GM18502 (cell line): Measurements from ENCODE around the gene HYI.
"Not testable (repeated sequence)": the region's sequence is repeated elsewhere in the genome, so short reads cannot be mapped to it uniquely, and the experiment has no call there.

Experiments
- ATAC-seq: cut with Tn5 transposase; IDR thresholded peaks from one replicate; pipeline ENCODE4 v1.9.1; 2021; ENCODE audit warnings: mild to moderate bottlenecking; ENCODE audit not compliant: unreplicated experiment, poor library complexity

HYI gene

GRCh38 chr1:43453442-43454269, at the start of gene HYI:
Gene HYI (minus strand): TSS chr1:43453931. CDS start chr1:43453793, 138 bp downstream.
- no peak for ATAC-seq

- ATAC-seq, result not testable (repeated sequence)
Measured at GRCh38 chr1:43501806-43502205, 48.1 kb upstream of the HYI start.

GRCh38 chr1:43499898-43500297, 46.2 kb upstream of the HYI start:
- no peak for ATAC-seq

- ATAC-seq, result no peak
Measured at GRCh38 chr1:43495204-43495603, 41.5 kb upstream of the HYI start.

GRCh38 chr1:43493661-43494450, 40.1 kb upstream of the HYI start:
- no peak for ATAC-seq

- no peak for ATAC-seq
Measured at GRCh38 chr1:43492826-43493225, 39.1 kb upstream of the HYI start.

GRCh38 chr1:43491061-43491460, 37.3 kb upstream of the HYI start:
- ATAC-seq, result no peak

- ATAC-seq, result no peak
Measured at GRCh38 chr1:43488165-43488564, 34.4 kb upstream of the HYI start.

GRCh38 chr1:43484367-43484766, 30.6 kb upstream of the HYI start:
- ATAC-seq, result no peak

- ATAC-seq, result no peak
Measured at GRCh38 chr1:43482215-43482614, 28.5 kb upstream of the HYI start.

GRCh38 chr1:43481491-43481890, 27.8 kb upstream of the HYI start:
- ATAC-seq, result no peak

GRCh38 chr1:43479414-43479813, 25.7 kb upstream of the HYI start:
- no peak for ATAC-seq

GRCh38 chr1:43477716-43478115, 24.0 kb upstream of the HYI start:
- ATAC-seq, result no peak

- ATAC-seq, result not testable (repeated sequence)
Measured at GRCh38 chr1:43475611-43476401, 22.1 kb upstream of the HYI start.

- ATAC-seq, result no peak
Measured at GRCh38 chr1:43473463-43473862, 19.7 kb upstream of the HYI start.

GRCh38 chr1:43472463-43473151, 18.9 kb upstream of the HYI start:
- not testable (repeated sequence) for ATAC-seq

- no peak for ATAC-seq
Measured at GRCh38 chr1:43472087-43472462, 18.3 kb upstream of the HYI start.

- ATAC-seq, result no peak
Measured at GRCh38 chr1:43469932-43470331, 16.2 kb upstream of the HYI start.

- no peak for ATAC-seq
Measured at GRCh38 chr1:43468414-43468813, 14.7 kb upstream of the HYI start.

GRCh38 chr1:43466403-43466802, 12.7 kb upstream of the HYI start:
- ATAC-seq, result no peak
